Stimulated activated CD8-positive, alpha-beta memory T cell treated with anti-CD3 and anti-CD28 coated beads, Interleukin-7, amount 100 ng/mL, for 48 hours (primary cell): ENCODE results near the gene TRAF6.
"Not testable (repeated sequence)": the region's sequence is repeated elsewhere in the genome, so short reads cannot be mapped to it uniquely, and the experiment has no call there.

Source experiments
- DNase-seq, 2 donors: peaks; one replicate each; pipeline ENCODE4 v3.0.0-alpha.2; 2020; ENCODE audit warnings: low read depth in 1 of 2; ENCODE audit errors: extremely low read depth in 1 of 2

The TRAF6 gene

GRCh38 chr11:36493332-36493731 lies 16.7 kb downstream of the TRAF6 start:
- no peak for DNase-seq

GRCh38 chr11:36492724-36493304 lies 17.3 kb downstream of the TRAF6 start:
- DNase-seq: no peak

- no peak for DNase-seq
Measured at GRCh38 chr11:36490026-36490806, 19.9 kb downstream of the TRAF6 start.

GRCh38 chr11:36488096-36488495 lies 22.0 kb downstream of the TRAF6 start:
- DNase-seq: no peak

- no peak for DNase-seq
Measured at GRCh38 chr11:36487619-36488018, 22.5 kb downstream of the TRAF6 start.

DNA sequence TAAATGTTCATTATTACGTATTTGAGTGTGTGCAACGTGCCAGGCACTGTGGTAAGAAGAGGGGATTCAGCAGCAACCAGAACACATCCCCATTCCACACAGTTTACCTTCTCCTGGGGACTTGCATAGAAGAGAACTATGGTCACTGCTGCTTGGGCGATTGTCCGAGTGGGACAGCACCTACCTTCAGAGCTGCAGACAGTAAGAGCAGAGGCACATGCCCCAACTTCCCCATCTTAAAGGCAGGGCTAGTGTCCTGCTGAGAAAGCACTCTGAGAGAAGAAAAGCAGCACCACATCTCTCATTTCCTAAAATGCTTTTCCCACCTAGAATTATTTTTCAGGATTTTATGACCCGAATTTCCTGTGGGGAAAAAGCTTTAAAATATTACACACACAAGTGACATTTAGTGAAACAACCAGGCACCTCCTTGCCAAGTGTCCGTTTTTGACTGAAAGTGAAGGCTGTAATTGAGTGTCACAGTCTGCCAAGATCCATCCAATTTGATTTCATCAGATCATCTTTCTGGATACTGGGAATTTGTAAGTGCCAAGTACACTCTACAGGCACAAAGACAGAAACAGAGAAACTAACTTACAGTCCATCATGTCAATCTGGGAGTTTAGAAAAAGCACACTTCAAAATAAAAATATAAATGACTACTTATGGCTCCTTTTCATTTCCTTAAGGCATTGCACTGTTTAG lies 24.6 kb downstream of the TRAF6 start:
- DNase-seq: no peak

DNA sequence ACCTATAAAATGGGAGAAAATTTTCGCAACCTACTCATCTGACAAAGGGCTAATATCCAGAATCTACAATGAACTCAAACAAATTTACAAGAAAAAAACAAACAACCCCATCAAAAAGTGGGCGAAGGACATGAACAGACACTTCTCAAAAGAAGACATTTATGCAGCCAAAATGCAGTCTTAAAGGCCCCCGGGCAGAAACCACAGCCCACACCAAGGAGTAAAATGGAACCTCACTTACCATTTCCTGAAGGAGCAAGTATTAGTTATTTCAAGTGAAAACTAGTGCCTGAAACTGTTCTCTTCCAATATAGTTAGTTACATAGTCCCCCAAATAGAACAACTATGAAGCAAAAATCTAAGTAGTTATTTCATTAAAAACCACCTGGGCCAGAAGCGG lies 27.0 kb downstream of the TRAF6 start:
- not testable (repeated sequence) for DNase-seq

DNA sequence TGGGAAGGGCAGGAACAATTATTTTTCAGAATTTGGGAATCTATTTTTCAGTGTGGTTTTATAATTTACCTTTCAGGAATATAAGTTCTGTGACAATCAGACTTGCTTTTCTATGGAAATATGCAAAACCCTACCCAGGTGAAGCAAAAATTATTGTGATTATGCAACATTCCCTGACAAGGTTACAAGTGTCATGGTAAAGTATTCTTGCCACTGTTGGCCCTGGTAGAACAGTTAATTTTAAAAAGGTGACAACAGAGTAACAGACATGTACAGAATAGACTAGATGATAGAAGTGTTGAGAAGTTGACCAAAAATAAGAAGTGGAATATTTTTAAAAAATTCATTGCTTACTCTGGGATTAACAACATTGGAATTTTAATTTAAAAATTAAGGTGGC lies 29.2 kb downstream of the TRAF6 start:
- DNase-seq: no peak

GRCh38 chr11:36478700-36479329 lies 31.3 kb downstream of the TRAF6 start:
- no peak for DNase-seq

GRCh38 chr11:36475192-36475591 lies 34.9 kb downstream of the TRAF6 start:
- no peak for DNase-seq

- DNase-seq: no peak
Measured at GRCh38 chr11:36471577-36471976, 38.5 kb downstream of the TRAF6 start.

DNA sequence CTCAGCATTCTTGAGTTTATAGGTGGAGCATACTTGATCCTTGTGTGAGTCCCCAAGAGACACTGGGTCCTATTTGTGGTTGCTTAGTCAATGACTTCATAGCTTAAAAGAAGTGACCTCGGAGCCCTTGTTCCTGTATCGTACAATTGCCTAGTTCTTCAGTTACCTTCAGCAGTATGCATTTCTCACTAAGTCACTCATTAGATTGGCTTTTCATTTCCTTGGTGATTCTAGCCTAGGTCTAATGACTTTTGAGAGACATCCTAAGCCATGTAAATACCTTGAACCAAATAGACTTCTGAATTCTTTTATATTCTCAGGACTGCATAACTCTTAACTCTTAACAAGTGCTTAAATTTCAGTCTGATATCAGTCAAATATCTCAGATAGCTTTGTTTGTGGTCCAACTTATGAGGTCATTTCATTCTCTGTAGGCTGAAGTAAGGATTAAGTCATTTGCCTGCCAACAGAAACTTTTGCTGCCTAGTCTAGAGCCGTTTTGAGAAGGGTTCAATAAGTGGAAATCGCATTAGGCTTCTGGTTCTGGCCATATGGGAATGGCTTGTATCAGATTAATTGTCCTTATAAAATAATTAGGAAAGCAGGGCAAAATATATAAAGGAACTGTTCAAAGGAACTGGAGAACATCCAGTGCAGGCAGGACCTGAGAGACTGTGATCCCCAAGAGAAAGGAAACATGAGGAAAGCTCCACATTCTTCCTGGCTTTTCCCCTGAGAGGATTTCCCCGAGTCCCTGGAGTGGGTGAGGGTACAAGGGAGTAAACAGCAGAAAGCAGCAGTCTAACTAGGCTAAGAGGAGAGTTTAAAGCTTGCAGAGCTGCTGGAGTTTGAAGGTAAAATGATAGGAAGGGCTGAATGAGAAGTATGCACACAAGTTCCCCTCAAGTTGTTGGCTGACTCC lies 39.9 kb downstream of the TRAF6 start:
- DNase-seq: no peak

DNA sequence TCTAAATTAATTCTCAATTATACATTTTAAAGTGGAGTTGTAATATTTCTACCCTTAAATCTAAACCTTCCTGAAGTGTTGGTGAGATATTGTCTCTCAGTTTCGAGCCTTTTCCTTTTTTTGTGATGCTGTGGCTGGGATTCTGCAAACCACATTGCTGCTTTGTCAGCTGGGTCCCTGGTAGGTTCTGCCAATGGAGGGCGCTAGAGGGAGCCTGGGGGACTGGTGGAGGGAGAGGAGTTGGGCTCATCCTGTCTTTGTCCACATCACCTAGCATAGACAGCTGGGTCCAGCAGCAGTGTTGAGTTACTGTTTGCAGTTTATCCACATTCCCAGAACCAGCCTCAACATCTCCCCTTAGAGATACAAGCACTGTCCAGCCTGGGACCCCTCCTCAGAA lies 41.0 kb downstream of the TRAF6 start:
- no peak for DNase-seq

DNA sequence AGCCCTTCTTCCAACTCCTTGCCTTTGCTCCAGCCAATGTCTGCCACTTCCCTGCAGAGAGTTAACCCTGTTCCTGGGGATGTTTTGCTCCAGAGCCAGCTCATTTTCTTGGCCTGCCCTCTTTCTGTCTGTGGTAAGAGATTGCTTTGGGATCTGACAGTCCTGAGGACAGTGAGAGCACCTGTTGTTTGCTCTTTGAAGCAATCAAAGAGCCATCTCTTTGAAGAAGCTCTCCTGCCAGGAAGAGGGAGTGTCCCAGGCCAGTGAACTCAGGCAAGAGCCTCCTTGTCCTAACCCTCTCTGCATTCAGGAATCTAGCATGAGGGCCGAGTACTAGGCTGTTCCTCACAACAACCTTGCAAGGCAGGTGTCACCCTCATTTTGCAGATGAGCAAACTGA lies 42.2 kb downstream of the TRAF6 start:
- DNase-seq: no peak

DNA sequence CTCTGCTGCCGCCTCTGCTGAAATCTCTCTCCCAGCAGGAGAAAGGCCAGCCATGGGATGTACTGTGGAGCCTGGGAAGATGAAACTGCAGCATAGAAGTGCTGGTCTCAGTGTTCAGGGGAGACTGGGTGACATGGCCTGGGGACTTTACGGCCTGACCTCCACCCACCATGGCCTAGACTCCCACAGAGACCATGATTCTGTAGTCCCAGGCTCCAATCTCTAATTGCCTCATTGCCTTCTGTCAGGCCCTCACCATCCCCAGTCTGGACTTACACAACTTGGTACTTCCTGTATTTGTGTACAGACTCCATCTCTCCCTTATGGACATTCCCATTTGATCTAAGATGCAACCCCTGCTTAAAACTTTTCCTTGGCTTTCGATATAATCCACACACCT lies 43.1 kb downstream of the TRAF6 start:
- DNase-seq: no peak

DNA sequence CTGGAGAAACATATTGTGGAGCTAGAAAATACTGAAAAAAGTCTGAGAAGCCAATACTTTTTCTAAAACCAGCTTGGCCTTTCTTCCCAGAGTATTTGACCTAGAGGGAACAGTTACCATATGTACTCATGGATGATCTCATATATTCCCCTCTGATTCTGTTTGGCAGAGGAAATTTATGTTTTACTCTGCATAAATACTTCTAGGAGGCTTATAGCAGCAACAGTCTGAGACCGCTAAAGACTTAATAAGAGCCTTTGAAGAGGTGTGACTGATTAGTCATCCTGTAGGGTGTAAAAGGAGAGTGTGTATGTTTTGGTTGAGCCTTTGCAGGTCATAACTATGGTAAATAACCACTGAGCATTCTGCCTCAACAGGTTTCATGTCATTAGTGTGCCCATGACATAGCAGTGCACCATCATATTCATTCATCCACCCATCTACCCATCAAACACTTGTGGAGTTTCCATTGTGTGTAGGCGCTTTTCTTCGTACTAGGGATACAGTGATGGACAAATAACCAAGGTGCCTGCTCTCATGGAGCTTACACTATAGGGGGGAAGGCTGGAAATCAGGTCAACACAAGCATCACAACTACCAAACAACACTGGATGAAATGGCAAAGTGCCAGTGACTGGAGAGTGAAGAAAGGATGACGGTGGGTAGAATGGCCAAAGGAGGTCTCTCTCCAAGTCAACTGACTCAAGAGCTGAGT lies 44.5 kb downstream of the TRAF6 start:
- no peak for DNase-seq

DNA sequence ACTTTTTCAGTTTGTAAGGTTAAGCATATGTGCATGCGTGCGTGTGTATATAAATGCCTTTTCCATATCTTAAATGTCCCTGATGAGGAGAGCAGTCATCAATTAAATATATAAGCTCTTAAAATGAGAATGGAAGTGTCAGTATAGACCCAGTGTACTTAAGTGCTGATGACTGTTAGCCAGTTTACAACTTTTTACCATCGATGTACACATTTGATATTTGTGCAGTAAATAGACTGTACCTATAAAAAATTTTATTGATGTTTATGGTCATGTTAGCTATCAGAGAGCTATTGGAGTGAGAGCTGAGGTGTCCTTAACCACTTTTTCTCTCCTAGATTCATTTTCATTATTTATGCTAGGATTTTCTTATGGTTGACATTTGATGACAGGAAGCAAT lies 45.4 kb downstream of the TRAF6 start:
- DNase-seq: no peak

GRCh38 chr11:36463781-36464180 lies 46.3 kb downstream of the TRAF6 start:
- DNase-seq: no peak

DNA sequence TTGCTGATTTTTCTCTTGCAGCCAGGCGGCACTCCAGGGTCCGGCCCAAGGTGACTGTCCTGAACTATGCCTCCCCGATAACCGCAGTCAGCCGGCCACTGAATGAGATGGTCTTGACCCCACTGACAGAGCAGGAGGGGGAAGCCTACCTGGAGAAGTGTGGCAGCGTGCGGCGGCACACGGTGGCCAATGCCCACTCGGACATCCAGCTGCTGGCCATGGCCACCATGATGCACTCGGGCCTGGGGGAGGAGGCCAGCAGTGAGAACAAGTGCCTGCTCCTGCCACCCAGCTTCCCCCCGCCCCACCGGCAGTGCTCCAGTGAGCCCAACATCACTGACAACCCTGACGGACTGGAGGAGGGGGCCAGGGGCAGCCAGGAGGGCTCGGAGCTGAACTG lies 47.8 kb downstream of the TRAF6 start:
- no peak for DNase-seq

- DNase-seq: no peak
Measured at GRCh38 chr11:36460220-36460619, 49.9 kb downstream of the TRAF6 start.
